Measurements from ENCODE around the gene FAM32A. TPM values are rescaled to one million over a fixed set of nuclear protein-coding genes. Genes with fewer than 3 reads are reported as not detected.

FAM32A gene
- total RNA-seq, 1 experiment from 2014 or later: 128 TPM

- Histone ChIP-seq H3K9me3 (peaks cover 9% of the 10 kb centered on the region), H3K36me3 (peaks cover 94% of the 10 kb centered on the region), H3K27me3 (no peaks in the 10 kb centered on the region), H3K4me3 (no peak overlapping the region)
- no peak for DNase-seq
Measured at GRCh38 chr19:16207063-16207462, 21.9 kb downstream of the FAM32A start.

- H3K36me3 ChIP-seq: peaks cover 94% of the 10 kb centered on the region
Measured at GRCh38 chr19:16207490-16208025, 22.3 kb downstream of the FAM32A start.

GRCh38 chr19:16208064-16208759, 23.0 kb downstream of the FAM32A start:
- Histone ChIP-seq H3K36me3 (peaks cover 94% of the 10 kb centered on the region), H3K27me3 (no peaks in the 10 kb centered on the region), H3K9me3 (peaks cover 13% of the 10 kb centered on the region), H3K4me3 (no peak overlapping the region)
- DNase-seq: no peak

More at GRCh38 chr19:16207490-16208025, 22.3 kb downstream of the FAM32A start:
- Histone ChIP-seq H3K9me3 (peaks cover 13% of the 10 kb centered on the region), H3K4me3 (no peak overlapping the region), H3K27me3 (no peaks in the 10 kb centered on the region)
- no peak for DNase-seq

GRCh38 chr19:16208847-16209665, 23.8 kb downstream of the FAM32A start:
- Histone ChIP-seq H3K36me3 (peaks cover 94% of the 10 kb centered on the region), H3K27me3 (no peaks in the 10 kb centered on the region), H3K9me3 (peaks cover 13% of the 10 kb centered on the region), H3K4me3 (no peak overlapping the region)
- DNase-seq: no peak

- no peak for DNase-seq
- Histone ChIP-seq H3K36me3 (peaks cover 94% of the 10 kb centered on the region), H3K4me3 (no peak overlapping the region), H3K27me3 (no peaks in the 10 kb centered on the region), H3K9me3 (peaks cover 13% of the 10 kb centered on the region)
Measured at GRCh38 chr19:16210168-16210567, 25.0 kb downstream of the FAM32A start.

- Histone ChIP-seq H3K9me3 (peaks cover 13% of the 10 kb centered on the region), H3K36me3 (peaks cover 92% of the 10 kb centered on the region), H3K4me3 (no peak overlapping the region), H3K27me3 (no peaks in the 10 kb centered on the region)
- no peak for DNase-seq
Measured at GRCh38 chr19:16213076-16213475, 27.9 kb downstream of the FAM32A start.

GRCh38 chr19:16216744-16217670, 31.8 kb downstream of the FAM32A start:
- no peak for DNase-seq
- Histone ChIP-seq H3K36me3 (peaks cover 92% of the 10 kb centered on the region), H3K4me3 (no peak overlapping the region), H3K27me3 (no peaks in the 10 kb centered on the region), H3K9me3 (peaks cover 30% of the 10 kb centered on the region)

- no peaks in the 10 kb centered on the region for H3K27me3 ChIP-seq
- no peak for DNase-seq
- H3K4me3 ChIP-seq: no peak overlapping the region
- H3K9me3 ChIP-seq: peaks cover 26% of the 10 kb centered on the region
- peaks cover 92% of the 10 kb centered on the region for H3K36me3 ChIP-seq
Measured at GRCh38 chr19:16217716-16218451, 32.7 kb downstream of the FAM32A start.

- Histone ChIP-seq H3K27me3 (no peaks in the 10 kb centered on the region), H3K4me3 (no peak overlapping the region), H3K9me3 (peaks cover 26% of the 10 kb centered on the region), H3K36me3 (peaks cover 92% of the 10 kb centered on the region)
- DNase-seq: no peak
Measured at GRCh38 chr19:16218851-16219250, 33.6 kb downstream of the FAM32A start.

GRCh38 chr19:16222806-16223205, 37.6 kb downstream of the FAM32A start:
- Histone ChIP-seq H3K4me3 (no peak overlapping the region), H3K36me3 (peaks cover 96% of the 10 kb centered on the region), H3K27me3 (no peaks in the 10 kb centered on the region), H3K9me3 (peaks cover 26% of the 10 kb centered on the region)
- no peak for DNase-seq

- no peak overlapping the region for H3K4me3 ChIP-seq
- H3K9me3 ChIP-seq: peaks cover 26% of the 10 kb centered on the region
- no peak for DNase-seq
- no peaks in the 10 kb centered on the region for H3K27me3 ChIP-seq
- peaks cover 94% of the 10 kb centered on the region for H3K36me3 ChIP-seq
Measured at GRCh38 chr19:16223746-16224145, 38.5 kb downstream of the FAM32A start.

GRCh38 chr19:16224293-16225045, 39.3 kb downstream of the FAM32A start:
- DNase-seq: no peak
- H3K9me3 ChIP-seq: peaks cover 25% of the 10 kb centered on the region
- H3K4me3 ChIP-seq: no peak overlapping the region
- no peaks in the 10 kb centered on the region for H3K27me3 ChIP-seq
- H3K36me3 ChIP-seq: peaks cover 92% of the 10 kb centered on the region

- no peak for DNase-seq
- no peak overlapping the region for H3K4me3 ChIP-seq
- peaks cover 90% of the 10 kb centered on the region for H3K36me3 ChIP-seq
- peaks cover 14% of the 10 kb centered on the region for H3K9me3 ChIP-seq
- no peaks in the 10 kb centered on the region for H3K27me3 ChIP-seq
Measured at GRCh38 chr19:16225279-16226183, 40.3 kb downstream of the FAM32A start.

GRCh38 chr19:16226184-16226591, 41.0 kb downstream of the FAM32A start:
- Histone ChIP-seq H3K27me3 (no peaks in the 10 kb centered on the region), H3K4me3 (no peak overlapping the region), H3K36me3 (peaks cover 87% of the 10 kb centered on the region), H3K9me3 (peaks cover 7% of the 10 kb centered on the region)
- DNase-seq: no peak

Data from MG63 (cell line).